HG03039 (cell line): Measurements from ENCODE around the gene JUP.
"Not testable (repeated sequence)": the region's sequence is repeated elsewhere in the genome, so short reads cannot be mapped to it uniquely, and the experiment has no call there.

Source experiments
- ATAC-seq: cut with Tn5 transposase; IDR thresholded peaks from one replicate; pipeline ENCODE4 v1.9.1; 2021; ENCODE audit warnings: mild to moderate bottlenecking, moderate library complexity; ENCODE audit not compliant: unreplicated experiment

JUP gene

DNA sequence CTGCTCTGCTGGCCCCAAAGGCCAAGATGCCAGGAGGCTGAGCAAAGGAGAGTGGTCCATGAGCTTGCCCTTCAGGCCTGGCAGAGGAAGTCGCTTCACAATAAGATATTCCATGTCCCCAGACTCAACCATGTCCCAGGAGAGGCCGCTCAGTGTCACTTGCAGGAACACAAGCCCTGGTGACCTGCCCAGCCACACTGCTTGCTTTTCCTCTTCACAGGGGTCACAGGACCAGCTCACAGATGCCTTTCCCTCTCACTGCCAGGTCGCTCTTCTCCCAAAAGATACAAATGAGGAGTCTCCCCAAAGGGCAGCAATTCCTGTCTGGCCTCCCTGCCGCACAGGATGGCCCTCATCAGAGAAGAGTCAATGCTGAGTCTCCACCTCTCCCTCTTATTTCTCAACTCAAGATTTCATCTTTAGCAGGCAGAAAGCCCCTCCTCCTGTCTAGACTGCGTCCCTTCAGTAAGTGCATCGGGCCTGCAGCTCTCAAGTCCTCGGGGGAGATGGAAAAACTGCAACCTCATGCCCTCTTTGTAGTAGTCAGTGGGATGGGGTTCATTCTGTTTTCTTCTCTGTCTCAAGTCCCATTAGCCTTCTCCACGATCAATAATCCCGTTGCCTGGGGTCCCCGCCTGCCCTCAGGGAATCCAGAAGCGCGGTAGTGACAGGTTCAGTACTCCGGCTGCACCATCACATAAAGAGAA is 5.0 kb downstream of the JUP start:
- no peak for ATAC-seq

- no peak for ATAC-seq
Observed at GRCh38 chr17:41779954-41780353, 6.6 kb downstream of the JUP start.

- no peak for ATAC-seq
Observed at GRCh38 chr17:41777574-41778188, 8.8 kb downstream of the JUP start.

GRCh38 chr17:41777157-41777573 is 9.3 kb downstream of the JUP start:
- no peak for ATAC-seq

GRCh38 chr17:41776262-41776900 is 10.1 kb downstream of the JUP start:
- not testable (repeated sequence) for ATAC-seq

GRCh38 chr17:41775394-41776226 is 10.9 kb downstream of the JUP start:
- no peak for ATAC-seq

GRCh38 chr17:41773731-41774193 is 12.7 kb downstream of the JUP start:
- no peak for ATAC-seq

- no peak for ATAC-seq
Observed at GRCh38 chr17:41773190-41773588, 13.3 kb downstream of the JUP start.

DNA sequence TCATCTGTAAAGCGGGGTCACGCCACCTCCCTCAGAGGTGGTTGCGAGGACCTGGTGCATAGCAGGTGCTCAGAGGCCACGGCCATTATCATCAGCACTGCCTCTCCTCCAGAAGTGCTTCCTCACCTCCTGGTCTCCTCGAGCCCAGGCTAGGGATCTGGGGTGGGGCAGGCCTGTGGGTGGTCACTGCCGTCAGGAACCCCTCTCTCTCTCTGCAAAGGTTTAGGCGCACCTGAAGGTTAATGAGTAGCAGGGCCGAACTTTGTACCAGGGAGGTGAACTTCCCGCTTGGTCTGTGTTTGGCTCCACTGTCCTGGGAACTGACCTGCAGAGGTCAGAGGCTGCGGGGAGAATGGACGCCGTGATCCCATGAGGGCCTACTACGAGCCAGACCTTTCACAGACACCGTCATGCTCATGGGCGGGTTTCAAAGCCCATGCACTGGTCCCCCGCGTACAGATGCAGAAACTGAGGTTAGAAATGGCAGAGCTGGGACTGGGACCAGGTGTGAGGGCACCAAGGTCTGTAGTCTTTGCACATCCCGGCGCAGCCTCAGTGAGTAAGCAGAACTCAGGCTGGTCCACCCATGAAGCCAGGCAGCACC is 13.8 kb downstream of the JUP start:
- ATAC-seq: no peak

DNA sequence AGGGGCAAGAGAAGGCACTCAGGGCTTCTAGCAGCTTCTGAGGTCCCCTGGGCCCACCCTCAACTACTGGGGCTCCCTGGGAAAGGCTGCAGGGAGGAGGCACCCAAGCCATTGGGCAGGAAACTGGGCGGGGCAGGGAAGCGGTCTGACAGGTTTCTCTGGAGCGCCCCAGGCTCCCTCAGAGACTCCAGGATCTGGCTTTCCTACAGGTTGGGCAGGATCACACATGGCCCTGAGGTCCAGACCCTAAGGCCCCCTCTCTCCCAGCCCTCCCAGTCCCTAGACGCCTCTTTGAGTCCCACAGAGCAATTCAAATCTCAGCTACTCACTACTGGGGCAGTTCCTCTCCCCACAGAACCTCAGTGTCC is 14.3 kb downstream of the JUP start:
- no peak for ATAC-seq

DNA sequence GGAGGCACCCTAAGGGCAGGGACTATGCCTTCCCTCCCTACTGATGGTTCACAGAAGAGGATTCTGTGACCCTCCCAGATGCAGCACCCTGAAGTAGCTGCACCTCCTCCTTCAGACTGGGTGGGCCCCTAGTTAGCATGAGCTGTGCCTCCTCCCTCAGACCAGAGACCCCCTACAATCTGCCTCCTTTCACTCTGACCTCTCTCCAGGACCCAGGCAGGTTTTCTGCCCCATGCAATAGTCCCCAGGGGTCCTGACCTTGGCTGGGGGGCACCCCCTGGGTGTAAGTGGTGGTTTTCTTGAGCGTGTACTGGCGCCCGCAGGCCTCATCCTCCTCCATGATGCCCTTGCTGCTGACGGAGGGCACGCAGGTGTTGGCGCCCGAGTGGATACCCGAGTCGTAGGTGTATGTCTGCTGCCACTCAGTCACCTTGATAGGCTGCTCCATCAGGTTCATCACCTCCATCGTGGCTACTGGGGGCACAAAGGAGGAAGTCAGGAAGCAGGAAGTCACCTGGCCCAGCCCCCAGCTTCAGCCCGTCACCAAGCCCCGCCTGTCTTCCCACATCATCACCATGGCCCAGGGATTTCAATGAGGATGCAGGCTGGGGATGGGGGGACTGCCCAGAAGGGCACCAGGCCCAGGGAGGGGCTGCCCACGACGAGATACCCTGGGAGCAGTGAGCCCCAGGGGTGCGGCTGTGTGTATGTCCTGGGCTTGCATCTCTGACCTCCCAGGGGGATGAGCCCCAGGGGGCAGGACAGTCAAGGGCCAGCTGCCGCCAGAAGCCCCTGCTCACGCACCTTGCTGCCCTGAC is 14.9 kb downstream of the JUP start:
- ATAC-seq: no peak

DNA sequence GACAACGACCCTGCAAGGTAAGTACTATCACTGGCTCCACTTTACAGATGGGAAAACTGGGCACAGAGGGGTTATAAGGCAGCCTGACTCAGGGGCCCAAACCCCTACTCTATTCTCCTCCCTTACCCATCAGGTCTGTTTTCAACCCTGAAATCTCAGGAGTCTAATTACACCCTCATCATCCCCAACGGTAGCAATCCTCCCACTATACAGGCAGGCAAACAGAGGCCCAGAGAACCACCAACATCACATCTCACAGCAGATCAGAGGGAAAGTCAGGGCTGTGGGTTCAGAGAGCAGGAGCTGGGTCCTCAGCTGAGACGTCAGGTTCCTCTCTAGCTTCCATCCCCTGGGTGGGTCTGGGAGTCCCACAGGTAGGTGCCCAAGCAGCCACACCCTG is 16.5 kb downstream of the JUP start:
- no peak for ATAC-seq

GRCh38 chr17:41769346-41769862 is 17.1 kb downstream of the JUP start:
- no peak for ATAC-seq

- no peak for ATAC-seq
Observed at GRCh38 chr17:41768682-41769288, 17.7 kb downstream of the JUP start.

GRCh38 chr17:41767324-41768042 is 19.0 kb downstream of the JUP start:
- no peak for ATAC-seq

GRCh38 chr17:41766135-41766534 is 20.4 kb downstream of the JUP start:
- ATAC-seq: no peak

DNA sequence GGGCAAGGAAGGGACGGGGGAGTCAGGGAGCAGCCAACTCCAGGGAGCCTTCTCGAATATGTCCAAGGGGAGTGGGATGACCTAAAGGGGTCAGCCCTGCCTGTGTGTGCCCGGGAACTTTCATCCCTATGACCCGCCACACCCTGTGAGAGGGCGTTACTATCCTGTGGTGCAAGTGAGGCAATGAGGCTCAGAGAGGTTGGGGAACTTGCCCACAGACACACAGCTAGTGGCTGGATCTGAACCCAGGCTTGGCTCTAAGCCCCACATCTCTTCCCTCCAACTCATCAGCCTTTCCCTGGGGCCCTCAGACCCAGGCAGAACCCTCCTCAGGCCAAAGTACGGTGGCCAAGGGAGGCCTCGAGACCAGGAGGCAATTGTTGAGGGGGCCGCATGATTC is 23.2 kb downstream of the JUP start:
- ATAC-seq: no peak

DNA sequence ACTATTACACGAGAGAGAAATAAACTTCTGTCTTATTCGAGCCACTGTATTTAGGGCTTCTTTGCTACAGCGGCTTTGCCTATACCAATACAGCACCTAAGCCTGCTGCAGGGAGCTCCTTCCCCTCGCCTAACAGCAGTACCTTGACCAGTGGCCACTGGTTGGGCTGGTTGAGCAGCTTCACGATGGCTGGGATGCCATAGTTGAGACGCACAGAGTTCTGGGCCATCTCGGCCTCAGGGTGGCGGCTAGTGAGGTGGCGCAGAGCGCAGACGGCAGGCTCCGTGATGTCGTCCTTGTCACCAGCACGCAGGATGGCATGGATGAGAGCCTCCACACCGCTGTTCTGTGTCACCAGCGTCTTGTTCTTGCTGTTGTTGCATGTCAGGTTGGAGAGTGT is 23.7 kb downstream of the JUP start:
- ATAC-seq: no peak

- ATAC-seq: no peak
Observed at GRCh38 chr17:41762391-41762790, 24.1 kb downstream of the JUP start.
